HEK293T (cell line): ENCODE results near the gene WIPF3.

Source experiments
- ARNT ChIP-seq: fragments of 450-650 bp; IDR thresholded peaks from 2 replicates; pipeline ENCODE4 v1.6.1; 2017; ENCODE audit warnings: mild to moderate bottlenecking
- CTBP1 ChIP-seq: fragments of 450-650 bp; IDR thresholded peaks from 2 replicates; pipeline ENCODE4 v1.6.1; 2016; ENCODE audit warnings: borderline replicate concordance
- ELF4 ChIP-seq: fragments of 450-650 bp; IDR thresholded peaks from 2 replicates; pipeline ENCODE4 v1.6.1; 2017; ENCODE audit warnings: antibody characterized with exemption
- FOXA1 ChIP-seq: fragments of 450-650 bp; IDR thresholded peaks from 2 replicates; pipeline ENCODE4 v1.6.1; 2016; ENCODE audit warnings: mild to moderate bottlenecking
- FOXK2 ChIP-seq: fragments of 450-650 bp; IDR thresholded peaks from 2 replicates; pipeline ENCODE4 v1.6.1; 2016; ENCODE audit warnings: mild to moderate bottlenecking
- HDGF ChIP-seq: fragments of 450-650 bp; IDR thresholded peaks from 2 replicates; pipeline ENCODE4 v1.6.1; 2017; ENCODE audit warnings: antibody characterized with exemption, borderline replicate concordance
- L3MBTL2 ChIP-seq: fragments of 450-650 bp; conservative IDR thresholded peaks from 2 replicates; pipeline ENCODE4 v1.6.1; 2016; ENCODE audit warnings: mild to moderate bottlenecking
- LEF1 ChIP-seq: fragments of 450-650 bp; IDR thresholded peaks from 2 replicates; pipeline ENCODE4 v1.6.1; 2017; ENCODE audit warnings: mild to moderate bottlenecking, borderline replicate concordance
- NFRKB ChIP-seq: fragments of 450-650 bp; IDR thresholded peaks from 2 replicates; pipeline ENCODE4 v1.6.1; 2016; ENCODE audit warnings: mild to moderate bottlenecking, moderate library complexity
- SP1 ChIP-seq: fragments of 450-650 bp; IDR thresholded peaks from 2 replicates; pipeline ENCODE4 v1.6.1; 2017
- SUZ12 ChIP-seq: fragments of 450-650 bp; IDR thresholded peaks from 2 replicates; pipeline ENCODE4 v1.6.1; 2016; ENCODE audit warnings: mild to moderate bottlenecking
- ZNF384 ChIP-seq: fragments of 450-650 bp; IDR thresholded peaks from 2 replicates; pipeline ENCODE4 v1.6.1; 2016

DNA sequence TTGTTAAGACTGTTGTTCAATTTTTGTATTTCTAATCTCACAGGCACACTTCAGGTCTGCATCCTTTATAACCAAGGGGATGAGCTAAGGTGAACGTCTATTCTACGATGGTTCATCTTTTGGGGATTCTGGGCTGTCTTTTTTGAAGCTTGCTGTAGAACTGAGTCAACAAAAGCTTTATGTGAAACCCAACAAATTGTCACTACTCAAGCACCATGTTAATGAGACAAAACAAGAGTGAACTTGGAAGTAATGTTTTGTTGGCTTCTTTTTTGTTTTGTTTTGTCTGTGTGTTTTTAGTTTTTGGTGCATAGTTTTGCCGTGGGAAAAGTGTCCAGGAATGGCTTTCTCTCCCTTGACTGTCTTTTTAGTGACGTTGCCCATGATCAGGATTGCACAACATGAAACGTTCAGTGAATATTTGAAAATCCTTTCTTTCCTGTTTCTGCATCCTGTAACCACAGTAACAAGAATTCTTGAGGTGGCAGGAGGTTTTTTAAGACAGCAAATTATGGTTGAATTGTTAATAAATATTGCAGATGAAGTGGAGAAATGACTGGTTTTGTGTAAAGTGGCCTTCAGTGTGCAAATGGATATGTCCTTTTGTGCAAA lies 65.6 kb downstream of the WIPF3 start:
- TF ChIP-seq ELF4 (no peak), L3MBTL2 (no peak), SP1 (no peak), CTBP1 (no peak), SUZ12 (no peak), ZNF384 (no peak), FOXA1 (no peak), ARNT (no peak), NFRKB (no peak), LEF1 (no peak), HDGF (no peak), FOXK2 (no peak)
